GM12872 (cell line): Measurements from ENCODE around the gene GLI2.

Experiments used
- TF ChIP-seq, protein P1 (sequence below): IDR thresholded peaks from 3 replicates; pipeline ENCODE4 v1.5.1; 2011; ENCODE audit warnings: low read depth, mild to moderate bottlenecking, low read length, moderate library complexity; ENCODE audit not compliant: insufficient read depth

GLI2 gene

DNA sequence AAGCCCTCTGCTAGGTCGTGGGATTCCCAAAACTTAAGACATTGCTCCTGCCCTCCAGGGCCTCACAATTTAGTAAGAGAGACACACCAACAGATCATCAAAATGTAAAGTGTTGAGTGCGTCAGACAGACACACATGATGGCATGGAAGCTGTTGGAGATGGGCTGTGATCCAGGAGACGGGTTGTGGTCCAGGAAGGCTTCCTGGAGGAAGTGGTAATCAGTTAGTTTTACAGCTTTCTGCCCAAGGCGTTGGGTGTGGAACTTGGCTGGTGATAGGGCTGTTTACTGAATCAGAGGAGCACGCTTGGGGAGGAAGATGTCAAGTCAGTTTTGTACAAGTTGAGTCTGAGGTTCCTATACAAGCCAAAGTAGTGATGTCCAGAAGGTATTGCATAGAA lies 24.0 kb upstream of the GLI2 start:
- TF ChIP-seq, protein P1, sequence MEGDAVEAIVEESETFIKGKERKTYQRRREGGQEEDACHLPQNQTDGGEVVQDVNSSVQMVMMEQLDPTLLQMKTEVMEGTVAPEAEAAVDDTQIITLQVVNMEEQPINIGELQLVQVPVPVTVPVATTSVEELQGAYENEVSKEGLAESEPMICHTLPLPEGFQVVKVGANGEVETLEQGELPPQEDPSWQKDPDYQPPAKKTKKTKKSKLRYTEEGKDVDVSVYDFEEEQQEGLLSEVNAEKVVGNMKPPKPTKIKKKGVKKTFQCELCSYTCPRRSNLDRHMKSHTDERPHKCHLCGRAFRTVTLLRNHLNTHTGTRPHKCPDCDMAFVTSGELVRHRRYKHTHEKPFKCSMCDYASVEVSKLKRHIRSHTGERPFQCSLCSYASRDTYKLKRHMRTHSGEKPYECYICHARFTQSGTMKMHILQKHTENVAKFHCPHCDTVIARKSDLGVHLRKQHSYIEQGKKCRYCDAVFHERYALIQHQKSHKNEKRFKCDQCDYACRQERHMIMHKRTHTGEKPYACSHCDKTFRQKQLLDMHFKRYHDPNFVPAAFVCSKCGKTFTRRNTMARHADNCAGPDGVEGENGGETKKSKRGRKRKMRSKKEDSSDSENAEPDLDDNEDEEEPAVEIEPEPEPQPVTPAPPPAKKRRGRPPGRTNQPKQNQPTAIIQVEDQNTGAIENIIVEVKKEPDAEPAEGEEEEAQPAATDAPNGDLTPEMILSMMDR: no peak

DNA sequence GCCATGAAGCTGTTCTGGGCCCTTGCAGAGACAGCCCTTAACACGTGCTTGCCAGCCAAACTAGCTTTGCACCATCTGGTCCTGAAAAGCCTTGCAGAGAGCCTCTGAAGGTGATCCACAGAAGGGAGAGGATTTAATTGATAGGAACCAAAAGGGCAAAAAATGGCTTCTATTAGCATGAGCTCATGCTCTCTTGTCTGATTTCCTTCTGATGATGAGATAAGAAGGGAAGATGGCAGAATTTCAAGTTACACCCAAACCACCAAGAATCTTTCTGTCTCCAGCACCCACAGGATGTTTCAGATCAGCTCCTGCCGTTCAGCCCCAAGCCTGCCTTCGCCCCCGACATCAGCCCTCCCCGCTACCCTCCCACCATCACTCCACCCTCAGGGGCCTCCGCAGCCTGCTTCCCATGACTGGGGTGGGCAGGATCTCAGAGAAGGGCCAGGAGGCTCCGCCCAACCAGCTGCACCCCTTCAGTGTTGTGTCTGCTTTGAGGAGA lies 23.4 kb upstream of the GLI2 start:
- TF ChIP-seq, protein P1: no peak

DNA sequence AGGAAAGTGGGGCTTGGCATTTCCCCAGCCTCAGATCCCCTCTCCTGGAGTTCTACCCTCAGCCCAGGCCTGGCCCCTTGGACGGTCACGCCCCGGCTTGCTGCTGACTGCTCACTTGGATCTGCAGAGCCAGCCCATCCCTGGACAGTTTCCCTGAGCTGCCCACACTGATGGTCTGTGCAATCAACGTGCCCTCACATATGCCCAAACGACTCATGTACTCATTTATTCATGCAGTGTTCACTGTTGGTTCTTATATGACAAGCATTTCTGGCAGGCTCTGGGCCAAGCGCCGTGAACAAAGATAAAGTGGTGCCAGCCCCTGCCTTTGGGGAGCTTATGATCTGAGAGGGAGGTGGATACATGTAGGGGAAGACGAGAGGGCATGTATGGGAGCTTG lies 20.3 kb upstream of the GLI2 start:
- TF ChIP-seq, protein P1: no peak

DNA sequence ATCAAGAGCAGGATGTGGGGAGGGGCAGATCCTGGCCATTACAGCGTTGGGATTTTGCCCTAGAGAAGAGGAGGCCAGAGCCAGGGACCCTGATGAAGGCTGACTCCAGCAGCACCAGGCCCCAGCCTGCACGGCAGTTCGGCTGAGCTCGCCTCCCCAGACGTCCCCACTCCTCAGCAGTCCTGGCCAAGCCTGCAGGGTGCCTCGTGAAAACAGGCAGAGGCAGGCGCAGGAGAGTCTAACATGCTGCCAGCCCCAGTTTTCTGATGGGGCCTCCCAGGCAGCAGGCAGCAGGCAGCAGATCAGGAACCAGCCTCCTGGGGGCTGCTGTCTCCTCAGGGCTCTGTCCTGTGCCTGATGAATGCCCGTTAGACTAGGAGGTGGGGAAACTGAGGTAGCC lies 19.7 kb upstream of the GLI2 start:
- TF ChIP-seq, protein P1: no peak

DNA sequence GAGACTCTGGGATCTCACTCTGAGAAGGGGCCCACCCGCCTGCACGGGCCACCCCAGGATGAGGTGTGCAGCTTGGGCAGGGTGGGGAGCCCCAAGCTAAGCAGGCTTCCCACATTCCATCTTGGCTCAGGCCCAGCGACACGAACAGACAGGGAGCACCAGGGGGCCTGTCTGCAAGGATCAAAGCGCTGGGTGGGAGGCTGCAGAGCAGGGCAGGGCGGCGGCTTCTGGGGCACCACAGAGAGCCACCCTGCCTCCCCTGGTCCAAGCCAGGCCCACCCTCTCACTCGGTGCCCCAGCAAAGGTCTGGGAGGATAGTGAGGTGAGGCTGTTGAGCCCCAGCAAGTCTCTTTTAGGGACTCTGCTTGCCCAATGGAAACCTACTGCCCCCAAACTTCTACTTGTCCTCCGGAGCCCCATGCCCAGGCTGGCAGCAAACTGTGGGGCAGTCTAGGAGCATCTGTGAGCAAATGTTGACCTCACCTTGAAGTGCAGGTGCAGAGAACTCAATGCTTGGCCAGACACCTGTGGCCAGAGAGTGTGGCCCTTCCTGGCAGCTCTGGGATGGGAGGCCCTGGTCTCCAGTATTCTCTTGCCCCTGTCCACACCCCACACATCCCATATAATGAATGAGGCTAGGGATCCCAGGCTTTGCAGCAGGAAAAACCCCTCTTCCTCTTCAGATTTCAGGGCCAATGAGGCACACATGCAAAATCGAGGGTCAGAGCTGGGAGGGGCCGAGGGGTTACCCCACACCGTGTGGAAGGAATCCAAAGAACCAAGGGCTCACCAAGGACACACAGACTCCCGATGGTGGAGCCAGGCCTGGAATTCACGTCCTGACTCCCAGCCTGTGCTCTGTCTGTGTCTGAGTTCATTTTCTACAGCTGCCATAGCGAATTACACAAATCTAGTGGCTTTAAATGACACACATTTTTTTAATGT lies 18.8 kb upstream of the GLI2 start:
- TF ChIP-seq, protein P1: no peak

DNA sequence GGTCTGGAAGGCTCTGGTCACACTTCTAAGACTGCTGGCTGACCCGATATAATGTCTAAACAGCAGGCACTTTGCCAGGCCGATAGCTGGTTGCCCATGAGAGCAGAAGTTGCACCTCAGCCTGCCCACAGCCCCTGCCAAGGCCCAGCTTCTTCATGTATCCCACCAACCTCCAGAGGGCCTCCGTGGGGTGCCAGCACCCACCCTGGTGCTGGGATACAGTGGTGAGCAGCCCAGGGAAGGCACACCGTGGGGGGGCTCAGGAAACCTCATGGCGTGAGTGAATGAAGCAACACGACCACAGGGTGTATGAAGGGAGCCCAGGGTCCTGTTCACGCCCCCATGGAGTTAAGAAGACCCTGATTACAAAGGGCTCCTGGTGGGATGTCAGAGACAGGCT lies 16.2 kb upstream of the GLI2 start:
- TF ChIP-seq, protein P1: no peak

DNA sequence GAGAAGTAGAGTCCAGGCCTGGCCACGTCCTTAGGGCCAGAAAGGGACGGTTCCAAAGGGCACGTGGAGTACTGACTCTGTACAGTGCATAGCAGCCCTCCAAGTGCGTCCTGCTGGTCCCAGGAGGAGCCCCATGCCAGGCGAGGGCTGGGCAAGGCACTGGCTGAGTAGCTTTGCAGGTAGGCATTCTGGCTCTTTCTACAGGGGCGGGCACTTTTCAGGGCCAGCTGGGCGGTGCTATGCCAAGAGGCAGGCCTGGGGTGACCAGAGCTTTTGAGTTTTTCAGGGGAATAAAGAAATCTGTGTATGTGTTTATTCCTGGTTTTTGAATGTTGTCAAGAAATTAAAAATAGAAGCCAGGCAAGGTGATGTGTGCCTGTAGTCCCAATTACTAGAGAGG lies 15.4 kb upstream of the GLI2 start:
- TF ChIP-seq, protein P1: no peak
